HL-60 (cell line): Measurements from ENCODE around the gene DIS3L2.

Experiments
- TF ChIP-seq, protein P1 (sequence below): IDR thresholded peaks from one replicate; pipeline ENCODE4 v1.5.1; 2011; ENCODE audit warnings: low read length, control low read depth, inconsistent platforms; ENCODE audit not compliant: insufficient read depth
- TF ChIP-seq, protein P2 (sequence below): IDR thresholded peaks from 2 replicates; pipeline ENCODE4 v1.6.1; 2012; ENCODE audit warnings: low read depth; ENCODE audit not compliant: insufficient replicate concordance

DNA sequence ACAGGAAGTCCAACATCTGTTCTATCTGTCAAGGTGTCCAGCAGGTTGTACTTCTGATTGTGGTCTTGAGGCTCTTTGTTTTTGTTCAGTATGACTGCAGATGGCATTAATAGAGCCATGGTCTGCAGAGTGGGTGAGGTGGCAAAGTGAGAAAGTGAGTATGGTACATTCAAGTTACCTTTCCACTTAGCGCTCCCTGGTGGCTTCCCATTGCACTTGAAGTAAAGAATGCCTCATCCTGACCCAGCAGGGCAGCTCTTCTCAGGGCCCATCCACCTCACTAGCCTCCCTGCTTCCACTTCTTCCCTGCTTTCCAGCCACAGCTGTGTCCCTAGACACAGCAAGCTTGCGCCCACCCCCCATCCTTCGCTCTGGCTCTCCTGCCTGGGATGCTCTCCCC lies 269.0 kb downstream of the DIS3L2 start:
- TF ChIP-seq, protein P1, sequence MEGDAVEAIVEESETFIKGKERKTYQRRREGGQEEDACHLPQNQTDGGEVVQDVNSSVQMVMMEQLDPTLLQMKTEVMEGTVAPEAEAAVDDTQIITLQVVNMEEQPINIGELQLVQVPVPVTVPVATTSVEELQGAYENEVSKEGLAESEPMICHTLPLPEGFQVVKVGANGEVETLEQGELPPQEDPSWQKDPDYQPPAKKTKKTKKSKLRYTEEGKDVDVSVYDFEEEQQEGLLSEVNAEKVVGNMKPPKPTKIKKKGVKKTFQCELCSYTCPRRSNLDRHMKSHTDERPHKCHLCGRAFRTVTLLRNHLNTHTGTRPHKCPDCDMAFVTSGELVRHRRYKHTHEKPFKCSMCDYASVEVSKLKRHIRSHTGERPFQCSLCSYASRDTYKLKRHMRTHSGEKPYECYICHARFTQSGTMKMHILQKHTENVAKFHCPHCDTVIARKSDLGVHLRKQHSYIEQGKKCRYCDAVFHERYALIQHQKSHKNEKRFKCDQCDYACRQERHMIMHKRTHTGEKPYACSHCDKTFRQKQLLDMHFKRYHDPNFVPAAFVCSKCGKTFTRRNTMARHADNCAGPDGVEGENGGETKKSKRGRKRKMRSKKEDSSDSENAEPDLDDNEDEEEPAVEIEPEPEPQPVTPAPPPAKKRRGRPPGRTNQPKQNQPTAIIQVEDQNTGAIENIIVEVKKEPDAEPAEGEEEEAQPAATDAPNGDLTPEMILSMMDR = no peak
- TF ChIP-seq, protein P2, sequence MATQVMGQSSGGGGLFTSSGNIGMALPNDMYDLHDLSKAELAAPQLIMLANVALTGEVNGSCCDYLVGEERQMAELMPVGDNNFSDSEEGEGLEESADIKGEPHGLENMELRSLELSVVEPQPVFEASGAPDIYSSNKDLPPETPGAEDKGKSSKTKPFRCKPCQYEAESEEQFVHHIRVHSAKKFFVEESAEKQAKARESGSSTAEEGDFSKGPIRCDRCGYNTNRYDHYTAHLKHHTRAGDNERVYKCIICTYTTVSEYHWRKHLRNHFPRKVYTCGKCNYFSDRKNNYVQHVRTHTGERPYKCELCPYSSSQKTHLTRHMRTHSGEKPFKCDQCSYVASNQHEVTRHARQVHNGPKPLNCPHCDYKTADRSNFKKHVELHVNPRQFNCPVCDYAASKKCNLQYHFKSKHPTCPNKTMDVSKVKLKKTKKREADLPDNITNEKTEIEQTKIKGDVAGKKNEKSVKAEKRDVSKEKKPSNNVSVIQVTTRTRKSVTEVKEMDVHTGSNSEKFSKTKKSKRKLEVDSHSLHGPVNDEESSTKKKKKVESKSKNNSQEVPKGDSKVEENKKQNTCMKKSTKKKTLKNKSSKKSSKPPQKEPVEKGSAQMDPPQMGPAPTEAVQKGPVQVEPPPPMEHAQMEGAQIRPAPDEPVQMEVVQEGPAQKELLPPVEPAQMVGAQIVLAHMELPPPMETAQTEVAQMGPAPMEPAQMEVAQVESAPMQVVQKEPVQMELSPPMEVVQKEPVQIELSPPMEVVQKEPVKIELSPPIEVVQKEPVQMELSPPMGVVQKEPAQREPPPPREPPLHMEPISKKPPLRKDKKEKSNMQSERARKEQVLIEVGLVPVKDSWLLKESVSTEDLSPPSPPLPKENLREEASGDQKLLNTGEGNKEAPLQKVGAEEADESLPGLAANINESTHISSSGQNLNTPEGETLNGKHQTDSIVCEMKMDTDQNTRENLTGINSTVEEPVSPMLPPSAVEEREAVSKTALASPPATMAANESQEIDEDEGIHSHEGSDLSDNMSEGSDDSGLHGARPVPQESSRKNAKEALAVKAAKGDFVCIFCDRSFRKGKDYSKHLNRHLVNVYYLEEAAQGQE = no peak
